HG03196 (cell line): ENCODE data around the gene MGST1.
A peak's percentile ranks its signal among the peaks of the same experiment; 100 is the strongest.

Source experiments
- ATAC-seq: cut with Tn5 transposase; IDR thresholded peaks from one replicate; pipeline ENCODE4 v1.9.1; 2021; ENCODE audit not compliant: unreplicated experiment

Gene MGST1, protein sequence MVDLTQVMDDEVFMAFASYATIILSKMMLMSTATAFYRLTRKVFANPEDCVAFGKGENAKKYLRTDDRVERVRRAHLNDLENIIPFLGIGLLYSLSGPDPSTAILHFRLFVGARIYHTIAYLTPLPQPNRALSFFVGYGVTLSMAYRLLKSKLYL

GRCh38 chr12:16347391-16348298 lies at the start of gene MGST1:
Gene MGST1 (plus strand): TSS chr12:16347645. CDS start chr12:16354253, 6,608 bp downstream.
- peak; percentile 75 for ATAC-seq

DNA sequence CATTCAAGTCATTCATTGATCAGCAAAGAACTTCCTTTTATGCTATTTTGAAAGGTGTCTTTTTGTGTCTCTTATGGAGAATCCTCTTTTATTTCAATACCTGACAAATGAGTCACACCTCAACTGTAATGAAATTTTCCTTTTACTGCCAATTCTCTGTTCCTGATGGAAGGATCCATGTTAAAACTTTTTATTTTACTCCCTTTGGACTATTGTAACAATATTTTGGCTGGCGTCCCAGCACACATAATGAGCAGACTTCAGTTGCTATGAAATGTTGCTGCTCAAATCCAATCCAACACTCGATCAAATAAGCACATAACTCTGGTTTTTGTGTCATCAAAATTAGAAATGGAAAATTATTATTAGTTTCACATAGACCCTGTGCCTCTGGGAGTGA lies 48.0 kb upstream of the MGST1 start:
- no peak for ATAC-seq

- ATAC-seq, result no peak
Observed at GRCh38 chr12:16300122-16300521, 47.3 kb upstream of the MGST1 start.

- ATAC-seq, result no peak
Observed at GRCh38 chr12:16300736-16301135, 46.7 kb upstream of the MGST1 start.

DNA sequence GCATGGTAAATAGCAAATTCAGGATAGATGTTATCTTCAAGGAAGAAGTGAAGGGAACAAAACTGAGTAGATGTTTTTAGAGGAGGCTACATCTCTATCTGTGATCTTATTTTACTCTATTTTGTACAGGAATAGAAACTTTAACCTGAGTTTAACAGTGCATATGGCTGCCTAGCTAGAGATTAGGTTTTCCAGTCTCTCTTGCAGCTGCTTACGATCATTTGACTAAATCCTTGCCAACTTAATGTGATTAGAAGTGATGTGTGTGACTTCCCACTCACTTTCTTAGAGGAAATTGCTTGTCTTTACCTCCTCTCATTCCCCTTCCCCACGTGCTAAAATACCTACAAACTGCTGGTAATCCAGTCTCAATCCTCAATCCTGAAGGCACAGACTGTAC lies 43.5 kb upstream of the MGST1 start:
- no peak for ATAC-seq

GRCh38 chr12:16307856-16308475 lies 39.5 kb upstream of the MGST1 start:
- ATAC-seq, result no peak

DNA sequence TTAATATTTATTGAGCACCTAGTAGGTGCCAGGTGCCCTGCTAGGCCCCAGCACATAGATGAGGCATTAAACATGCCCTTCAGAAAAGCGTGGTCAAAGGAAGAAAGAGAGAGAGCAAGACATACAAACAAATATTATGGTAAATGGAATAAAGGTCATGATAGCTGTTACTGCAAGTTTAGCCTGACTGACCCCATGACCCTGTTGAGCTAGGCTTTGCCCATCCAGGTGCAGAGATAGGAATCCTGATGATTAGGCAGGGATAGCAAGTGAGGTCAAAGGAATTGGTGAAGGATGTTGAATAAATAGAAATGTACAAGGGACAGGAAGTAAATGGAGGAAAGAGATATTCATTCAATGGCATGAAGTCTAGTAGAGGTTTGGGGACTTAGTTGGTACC lies 36.5 kb upstream of the MGST1 start:
- no peak for ATAC-seq

DNA sequence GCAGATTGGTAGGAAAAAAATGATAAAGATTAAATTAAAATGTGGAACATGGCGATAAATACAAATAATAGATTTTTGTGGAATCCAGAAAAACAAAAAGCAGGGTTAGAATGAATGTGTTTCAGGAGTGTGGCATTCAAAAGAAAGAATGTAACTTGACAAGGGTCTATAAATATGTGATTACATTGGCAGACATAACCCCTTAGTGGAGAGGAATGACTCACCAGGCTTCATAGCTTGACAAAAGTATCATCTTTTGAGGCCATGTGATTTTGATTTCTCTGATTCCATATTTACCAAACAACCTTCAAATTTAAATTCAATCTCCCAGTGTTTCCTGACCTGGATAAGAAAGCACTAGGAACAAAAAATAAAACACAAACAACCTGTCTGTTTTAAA lies 24.4 kb upstream of the MGST1 start:
- no peak for ATAC-seq

DNA sequence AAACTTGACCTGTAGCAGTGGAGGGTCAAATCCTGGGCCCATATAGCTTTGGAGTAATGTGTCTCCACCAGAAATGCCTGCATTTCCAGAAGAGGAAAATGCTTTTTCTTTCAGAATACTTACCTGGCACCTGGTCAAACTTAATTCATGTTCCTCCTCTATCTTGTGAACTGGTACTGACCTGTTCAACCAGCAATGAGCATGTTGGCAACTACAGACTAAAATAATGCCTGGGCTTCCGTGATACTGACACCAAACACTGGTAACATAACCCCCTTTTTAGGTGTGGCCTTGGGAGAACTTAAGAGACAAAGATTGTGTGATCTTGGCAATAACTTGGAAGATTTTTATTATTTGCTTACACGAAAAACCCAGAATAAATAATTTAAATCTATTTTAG lies 23.8 kb upstream of the MGST1 start:
- ATAC-seq, result no peak

- no peak for ATAC-seq
Observed at GRCh38 chr12:16324272-16324671, 23.2 kb upstream of the MGST1 start.

DNA sequence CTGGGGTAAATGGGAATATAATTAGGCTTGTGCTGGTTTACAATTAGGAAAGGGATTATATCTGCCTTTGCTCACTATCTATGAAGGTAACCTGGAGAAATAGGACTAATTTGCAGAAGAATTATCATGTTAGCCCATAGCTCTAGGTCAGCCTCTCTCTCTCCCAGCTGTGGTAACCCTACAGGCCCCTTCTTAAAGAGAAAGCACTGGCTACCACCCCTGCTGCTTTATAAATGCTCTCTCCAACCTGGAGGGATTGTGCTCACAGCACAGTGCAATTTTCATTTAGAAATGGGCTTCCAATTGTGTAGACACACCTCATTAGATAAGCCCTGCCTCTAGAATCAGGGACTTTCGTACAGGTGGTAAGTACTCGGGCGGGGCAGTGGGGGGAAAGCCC lies 22.7 kb upstream of the MGST1 start:
- no peak for ATAC-seq

DNA sequence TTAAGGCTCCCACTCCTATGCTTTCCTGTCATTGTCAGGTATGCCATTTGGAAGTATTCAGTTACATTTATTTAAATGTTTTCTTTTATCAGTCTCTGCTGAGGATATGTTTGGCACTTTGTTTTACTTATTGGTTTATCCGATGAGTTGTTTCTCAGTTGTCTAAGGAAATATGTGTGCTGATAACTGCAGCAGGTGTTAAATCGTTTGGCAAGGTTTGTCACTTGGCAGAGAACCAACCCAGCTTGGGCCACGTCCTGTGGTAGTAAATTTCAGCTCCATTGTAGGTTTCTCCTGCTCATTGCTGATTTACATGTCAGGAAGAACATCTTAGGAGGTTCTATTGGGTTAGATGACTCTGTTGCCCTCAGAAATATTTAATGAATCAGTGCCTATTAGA lies 22.0 kb upstream of the MGST1 start:
- ATAC-seq, result no peak

- ATAC-seq, result no peak
Observed at GRCh38 chr12:16327963-16328362, 19.5 kb upstream of the MGST1 start.

- no peak for ATAC-seq
Observed at GRCh38 chr12:16329594-16329993, 17.9 kb upstream of the MGST1 start.

DNA sequence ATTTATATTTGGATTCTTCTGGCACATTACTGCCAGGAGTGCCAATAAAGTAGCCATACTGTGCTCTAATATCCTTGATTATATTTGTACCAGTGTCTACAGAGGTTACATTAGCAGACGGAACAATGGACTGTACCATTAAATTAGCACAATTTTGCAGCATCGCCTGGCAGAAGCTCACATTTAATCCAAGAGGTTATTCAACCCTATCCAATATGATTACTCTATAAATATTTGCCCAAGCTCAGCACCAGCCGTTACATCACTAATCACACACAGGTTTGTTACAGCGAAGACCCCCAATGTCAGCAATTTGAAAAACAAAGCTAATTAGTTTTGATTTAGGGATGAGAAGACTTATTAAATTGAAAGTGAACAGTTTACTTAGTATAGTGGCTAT lies 16.9 kb upstream of the MGST1 start:
- ATAC-seq, result no peak

- no peak for ATAC-seq
Observed at GRCh38 chr12:16331998-16332397, 15.4 kb upstream of the MGST1 start.

GRCh38 chr12:16335838-16336237 lies 11.6 kb upstream of the MGST1 start:
- ATAC-seq, result no peak

GRCh38 chr12:16344269-16344668 lies 3.2 kb upstream of the MGST1 start:
- ATAC-seq, result no peak

DNA sequence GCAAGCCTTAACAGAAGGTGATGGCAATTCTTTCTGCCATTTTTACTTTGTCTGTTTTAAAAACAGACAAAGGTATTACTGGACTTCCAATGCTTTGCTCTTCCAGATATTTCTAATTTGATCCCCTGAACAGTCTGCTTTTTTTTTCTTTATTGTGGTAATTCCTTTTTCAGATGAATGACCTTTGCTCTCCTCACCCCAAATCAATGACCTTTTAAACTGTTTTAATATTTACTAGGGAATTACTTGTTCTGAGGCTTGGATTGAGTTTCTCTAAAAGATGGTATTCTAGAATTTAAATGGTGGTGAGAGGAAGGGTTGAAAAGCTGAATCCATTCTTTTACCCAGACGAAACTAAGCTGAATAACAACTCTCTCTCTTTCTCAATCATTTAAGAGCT lies 2.3 kb upstream of the MGST1 start:
- no peak for ATAC-seq

- ATAC-seq, result no peak
Observed at GRCh38 chr12:16346958-16347357, 487 bp upstream of the MGST1 start.

- no peak for ATAC-seq
Observed at GRCh38 chr12:16348435-16349130, 1.1 kb downstream of the MGST1 start.

GRCh38 chr12:16349131-16349460 lies 1.7 kb downstream of the MGST1 start:
- no peak for ATAC-seq
